Upper lobe of right lung (tissue), 1 donor: Measurements from ENCODE around the gene POU2F3. TPM values are rescaled to one million over a fixed set of nuclear protein-coding genes. Genes with fewer than 3 reads are reported as not detected.

Experiments
- ATAC-seq: fragments of 200-7000 bp; cut with Tn5 transposase; one replicate; pipeline ENCODE4 v1.9.1; 2020; ENCODE audit warnings: mild to moderate bottlenecking, moderate library complexity
- DNase-seq: peaks from one replicate; pipeline ENCODE4 v3.0.0-alpha.2; 2020
- H3K27ac ChIP-seq: fragments of 200-600 bp; one replicate; pipeline ENCODE4 v1.8.0; 2022
- H3K27me3 ChIP-seq: fragments of 200-600 bp; one replicate; pipeline ENCODE4 v1.8.0; 2022; ENCODE audit warnings: mild to moderate bottlenecking
- H3K36me3 ChIP-seq: fragments of 200-600 bp; one replicate; pipeline ENCODE4 v1.8.0; 2022
- H3K4me1 ChIP-seq: fragments of 200-600 bp; one replicate; pipeline ENCODE4 v1.8.0; 2022
- H3K4me3 ChIP-seq: fragments of 200-600 bp; one replicate; pipeline ENCODE4 v1.8.0; 2022; ENCODE audit warnings: mild to moderate bottlenecking
- H3K9me3 ChIP-seq: fragments of 200-600 bp; one replicate; pipeline ENCODE4 v1.8.0; 2022
- CTCF ChIP-seq: fragments of 200-600 bp; IDR thresholded peaks from one replicate; pipeline ENCODE4 v1.8.0; 2022; ENCODE audit warnings: antibody characterized with exemption
- intact Hi-C: fragments of 100-400 bp; cut with DNase I; formaldehyde crosslinking; loops from one replicate; pipeline ENCODE4 v1.11.0; 2022
- total RNA-seq: library from RNA; stranded (reverse); fragmentation: NEBNext Ultra II Directional; extraction: Animal tissue kit (Norgen Biotek cat#: 25700); gene quantifications from one replicate; pipeline ENCODE4 v1.2.1, GENCODE V29; 2021
- donor health status: DM: no; HTN: yes; CAD: no; lungs with severe emphysema.

POU2F3 gene
- total RNA-seq, 1 donor from 2014 or later, result 3.0 TPM

GRCh38 chr11:120302001-120302805, 62.3 kb downstream of the POU2F3 start:
- H3K4me1 ChIP-seq, result peaks cover 18% of the 10 kb centered on the region
- H3K27ac ChIP-seq, result no peak overlapping the region
- ATAC-seq (peak; percentile 89), DNase-seq (peak; percentile 89)
- H3K36me3 ChIP-seq, result no peaks in the 10 kb centered on the region
- no peak overlapping the region for H3K4me3 ChIP-seq
- H3K9me3 ChIP-seq, result no peaks in the 10 kb centered on the region
- TF ChIP-seq CTCF, result no peak
- no peaks in the 10 kb centered on the region for H3K27me3 ChIP-seq
- intact Hi-C loops, result loop anchor here (10.0 kb wide), 1 partner anchor 127 kb away; no protein-coding TSS in a partner anchor

- peak; percentile 92 for TF ChIP-seq CTCF
- Histone ChIP-seq H3K27me3 (no peaks in the 10 kb centered on the region), H3K4me1 (peaks cover 18% of the 10 kb centered on the region), H3K36me3 (no peaks in the 10 kb centered on the region), H3K27ac (no peak overlapping the region), H3K4me3 (no peak overlapping the region), H3K9me3 (no peaks in the 10 kb centered on the region)
- DNase-seq, result no peak
- peak; percentile 72 for ATAC-seq
- intact Hi-C loops, result loop anchor here (10.0 kb wide), 1 partner anchor 128 kb away; no protein-coding TSS in a partner anchor
Measured at GRCh38 chr11:120303004-120303637, 63.2 kb downstream of the POU2F3 start.

GRCh38 chr11:120304526-120304925, 64.6 kb downstream of the POU2F3 start:
- no peak for DNase-seq
- intact Hi-C loops, result loop anchor here (10.0 kb wide), 1 partner anchor 130 kb away; no protein-coding TSS in a partner anchor
- Histone ChIP-seq H3K4me3 (no peak overlapping the region), H3K4me1 (peaks cover 18% of the 10 kb centered on the region), H3K9me3 (no peaks in the 10 kb centered on the region), H3K36me3 (no peaks in the 10 kb centered on the region), H3K27ac (no peak overlapping the region), H3K27me3 (no peaks in the 10 kb centered on the region)
- TF ChIP-seq CTCF, result no peak
- ATAC-seq, result no peak

GRCh38 chr11:120305286-120305685, 65.3 kb downstream of the POU2F3 start:
- Histone ChIP-seq H3K27me3 (no peaks in the 10 kb centered on the region), H3K4me3 (no peak overlapping the region), H3K36me3 (no peaks in the 10 kb centered on the region), H3K27ac (no peak overlapping the region), H3K9me3 (no peaks in the 10 kb centered on the region), H3K4me1 (peaks cover 13% of the 10 kb centered on the region)
- no peak for TF ChIP-seq CTCF
- ATAC-seq, result no peak
- intact Hi-C loops, result loop anchor here (10.0 kb wide), 1 partner anchor 130 kb away; no protein-coding TSS in a partner anchor
- no peak for DNase-seq

GRCh38 chr11:120306519-120307242, 66.7 kb downstream of the POU2F3 start:
- no peaks in the 10 kb centered on the region for H3K9me3 ChIP-seq
- ATAC-seq (no peak), DNase-seq (no peak)
- intact Hi-C loops, result loop anchor here (10.0 kb wide), 1 partner anchor 132 kb away; no protein-coding TSS in a partner anchor
- no peaks in the 10 kb centered on the region for H3K27me3 ChIP-seq
- peaks cover 7% of the 10 kb centered on the region for H3K4me1 ChIP-seq
- H3K36me3 ChIP-seq, result no peaks in the 10 kb centered on the region
- H3K4me3 ChIP-seq, result no peak overlapping the region
- TF ChIP-seq CTCF, result peak; percentile 8
- no peak overlapping the region for H3K27ac ChIP-seq
